Skin epidermis (tissue), 12 donors: ENCODE data around the gene TMEM131.

Source experiments
- H3K27ac ChIP-seq, 21 experiments: fragments of 200-600 bp; sonication (generic) in 11 of 21; one replicate each; pipeline ENCODE4 v1.5.0; 2020; ENCODE audit warnings: mild to moderate bottlenecking in 3 of 21, inconsistent platforms in 2 of 21, moderate library complexity in 2 of 21
- H3K4me3 ChIP-seq, 7 experiments: fragments of 200-600 bp; sonication (generic) in 2 of 7; one replicate each; pipeline ENCODE4 v1.5.0; 2020; ENCODE audit warnings: inconsistent platforms in 2 of 7, mild to moderate bottlenecking in 2 of 7, moderate library complexity in 1 of 7

The TMEM131 gene

DNA sequence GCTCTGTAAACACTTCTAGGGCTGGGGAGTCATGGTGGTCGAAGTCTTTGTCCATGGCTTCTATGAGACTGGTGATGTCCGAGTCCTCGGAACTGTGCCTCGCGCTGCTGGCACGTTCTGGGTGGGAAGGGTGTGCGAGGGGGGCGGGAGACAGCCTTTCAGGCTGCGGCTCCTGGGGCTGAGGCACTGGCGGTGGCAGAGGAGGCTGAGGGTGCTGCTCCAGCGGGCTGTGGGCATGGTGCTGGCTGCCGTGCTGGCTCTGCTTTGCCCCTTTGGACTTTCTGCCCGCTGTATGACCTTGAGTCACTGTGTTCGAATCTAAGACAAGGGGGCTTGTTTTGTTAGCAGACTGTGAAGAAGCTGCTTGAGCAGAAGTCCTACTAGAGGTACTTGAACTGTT lies 203.3 kb downstream of the TMEM131 start:
- no peak overlapping the region for H3K27ac ChIP-seq
- no peak overlapping the region for H3K4me3 ChIP-seq

GRCh38 chr2:97788986-97789644 lies 206.6 kb downstream of the TMEM131 start:
- H3K27ac ChIP-seq, result no peak overlapping the region
- H3K4me3 ChIP-seq, result no peak overlapping the region

DNA sequence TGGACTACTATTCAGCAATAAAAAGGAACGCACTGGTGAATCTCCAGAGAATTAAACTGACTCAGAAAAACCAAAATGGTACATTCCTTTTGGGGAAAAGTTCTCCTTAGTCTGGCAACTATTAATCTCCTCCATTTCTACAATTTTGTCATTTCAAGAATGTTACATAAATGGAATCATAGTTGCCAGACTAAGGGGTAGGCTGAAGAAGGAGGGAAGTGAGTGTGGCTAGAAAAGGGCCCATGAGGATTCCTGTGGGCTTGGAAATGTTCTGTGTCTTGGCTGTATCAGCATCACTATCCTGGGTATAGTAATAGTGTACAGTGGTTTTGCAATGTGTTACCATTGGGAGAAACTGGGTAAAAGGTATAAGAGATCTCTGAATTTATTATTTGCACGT lies 209.9 kb downstream of the TMEM131 start:
- no peak overlapping the region for H3K4me3 ChIP-seq
- no peak overlapping the region for H3K27ac ChIP-seq

GRCh38 chr2:97784953-97785352 lies 210.8 kb downstream of the TMEM131 start:
- Histone ChIP-seq H3K4me3 (no peak overlapping the region), H3K27ac (no peak overlapping the region)

- no peak overlapping the region for H3K4me3 ChIP-seq
Measured at GRCh38 chr2:97781981-97782380, 213.8 kb downstream of the TMEM131 start.

GRCh38 chr2:97779141-97779540 lies 216.6 kb downstream of the TMEM131 start:
- Histone ChIP-seq H3K4me3 (no peak overlapping the region), H3K27ac (no peak overlapping the region)

More at GRCh38 chr2:97781981-97782380, 213.8 kb downstream of the TMEM131 start:
- no peak overlapping the region for H3K27ac ChIP-seq

DNA sequence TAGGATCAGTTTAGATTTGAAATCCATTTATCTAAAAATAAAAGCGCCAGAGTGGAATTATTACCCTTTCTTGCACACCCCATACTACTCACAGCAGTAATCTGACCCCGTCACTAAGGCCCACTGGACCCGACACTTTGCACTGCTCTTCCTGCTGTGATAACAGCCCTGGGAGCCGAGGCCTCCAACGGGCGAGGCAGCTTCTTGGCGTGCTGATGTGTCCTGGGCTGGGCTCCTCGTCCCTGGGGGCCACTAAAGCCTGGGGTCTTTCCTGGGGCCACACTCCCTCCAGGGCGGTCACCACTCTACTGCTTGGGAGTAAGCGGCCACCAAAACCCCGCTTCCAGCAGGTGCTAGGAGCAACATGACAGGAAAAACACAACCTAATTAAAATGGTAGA lies 220.7 kb downstream of the TMEM131 start:
- Histone ChIP-seq H3K27ac (no peak overlapping the region), H3K4me3 (no peak overlapping the region)

DNA sequence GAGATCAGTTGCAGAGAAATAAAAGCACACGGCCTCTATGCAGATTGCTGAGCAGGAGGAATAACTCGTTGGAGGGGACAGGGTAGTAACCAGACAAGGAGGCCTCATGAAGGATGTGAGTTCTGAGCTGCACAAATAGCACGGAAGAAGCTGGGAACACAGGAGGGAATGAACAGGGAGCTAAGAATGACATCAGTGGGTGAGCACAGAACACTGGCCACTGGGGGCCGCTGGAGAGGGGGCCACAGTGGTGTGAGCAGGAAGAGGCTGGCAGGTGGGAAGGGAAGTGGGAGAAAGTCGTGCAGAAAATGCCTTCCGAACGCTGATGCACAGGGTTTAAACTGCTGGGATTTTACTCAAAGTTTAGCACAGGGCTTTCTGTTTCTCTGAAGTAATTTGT lies 221.3 kb downstream of the TMEM131 start:
- H3K4me3 ChIP-seq, result no peak overlapping the region
- H3K27ac ChIP-seq, result no peak overlapping the region

DNA sequence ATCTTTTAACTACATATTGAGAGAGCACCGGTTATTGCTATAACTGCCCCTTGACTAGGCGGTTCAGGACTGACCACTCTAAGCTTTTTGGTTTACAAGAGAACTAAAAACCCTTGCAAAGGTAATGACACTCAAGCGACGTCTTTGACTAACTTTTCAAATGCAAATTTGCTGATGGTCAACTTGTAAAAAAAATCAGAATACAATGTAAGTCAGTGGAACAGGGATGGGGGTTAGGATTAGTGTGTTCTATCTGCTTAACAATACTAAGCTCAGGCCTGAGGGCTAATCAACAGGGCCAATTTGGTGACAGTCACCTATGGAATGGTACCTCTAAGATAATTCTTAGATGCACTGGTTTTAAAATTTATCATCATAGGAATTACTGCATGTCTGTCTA lies 225.3 kb downstream of the TMEM131 start:
- H3K4me3 ChIP-seq, result no peak overlapping the region
- H3K27ac ChIP-seq, result no peak overlapping the region

GRCh38 chr2:97769711-97770110 lies 226.0 kb downstream of the TMEM131 start:
- Histone ChIP-seq H3K27ac (peak overlapping the region in 1 of 21 experiments; percentile 1), H3K4me3 (no peak overlapping the region)

GRCh38 chr2:97769308-97769707 lies 226.4 kb downstream of the TMEM131 start:
- no peak overlapping the region for H3K27ac ChIP-seq
- H3K4me3 ChIP-seq, result no peak overlapping the region

- Histone ChIP-seq H3K27ac (no peak overlapping the region), H3K4me3 (no peak overlapping the region)
Measured at GRCh38 chr2:97766567-97766966, 229.2 kb downstream of the TMEM131 start.

GRCh38 chr2:97765933-97766332 lies 229.8 kb downstream of the TMEM131 start:
- Histone ChIP-seq H3K4me3 (no peak overlapping the region), H3K27ac (no peak overlapping the region)

- no peak overlapping the region for H3K27ac ChIP-seq
- no peak overlapping the region for H3K4me3 ChIP-seq
Measured at GRCh38 chr2:97764559-97765263, 231.0 kb downstream of the TMEM131 start.

DNA sequence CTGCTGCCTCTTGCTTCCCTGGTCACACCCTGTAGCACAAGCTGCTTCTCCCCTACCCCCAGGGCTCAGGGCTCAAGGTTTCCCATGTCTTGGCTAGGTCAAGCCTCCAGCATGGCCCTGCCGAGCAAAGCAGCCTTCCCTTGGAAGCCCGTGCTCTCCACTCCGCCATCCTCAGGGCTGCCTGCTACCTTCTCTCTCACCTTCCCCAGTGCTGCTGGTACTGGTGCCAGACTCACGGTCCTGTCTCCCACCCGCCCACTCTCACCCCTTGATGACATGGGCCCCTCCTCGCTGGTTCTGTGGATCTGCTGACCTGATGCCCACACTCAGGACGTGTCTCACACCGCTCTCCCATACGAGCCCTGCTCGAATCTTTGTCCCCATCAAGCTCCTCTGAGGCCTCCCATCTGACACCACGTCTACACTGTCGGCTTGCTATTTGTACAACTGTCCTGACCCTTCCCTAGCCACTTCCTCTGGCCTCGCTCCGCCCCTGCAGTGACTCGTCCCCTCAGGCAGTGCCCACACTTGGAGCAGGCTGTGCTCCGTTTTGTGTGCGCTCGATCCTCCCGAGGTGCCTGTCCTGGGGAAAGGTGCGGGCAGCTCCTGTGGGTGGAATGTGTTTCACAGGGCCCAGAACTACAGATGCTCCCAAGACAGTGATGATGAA lies 232.4 kb downstream of the TMEM131 start:
- Histone ChIP-seq H3K27ac (no peak overlapping the region), H3K4me3 (no peak overlapping the region)

GRCh38 chr2:97761192-97761591 lies 234.6 kb downstream of the TMEM131 start:
- Histone ChIP-seq H3K27ac (peak overlapping the region in 6 of 21 experiments; percentile 10 to 68 (median 34)), H3K4me3 (no peak overlapping the region)

- Histone ChIP-seq H3K4me3 (no peak overlapping the region), H3K27ac (peak overlapping the region in 2 of 21 experiments; percentile 31 to 37)
Measured at GRCh38 chr2:97760480-97761049, 235.2 kb downstream of the TMEM131 start.

- H3K27ac ChIP-seq, result no peak overlapping the region
Measured at GRCh38 chr2:97759727-97760407, 235.9 kb downstream of the TMEM131 start.

GRCh38 chr2:97758131-97758705 lies 237.5 kb downstream of the TMEM131 start:
- Histone ChIP-seq H3K4me3 (no peak overlapping the region), H3K27ac (no peak overlapping the region)

More at GRCh38 chr2:97759727-97760407, 235.9 kb downstream of the TMEM131 start:
- H3K4me3 ChIP-seq, result no peak overlapping the region

DNA sequence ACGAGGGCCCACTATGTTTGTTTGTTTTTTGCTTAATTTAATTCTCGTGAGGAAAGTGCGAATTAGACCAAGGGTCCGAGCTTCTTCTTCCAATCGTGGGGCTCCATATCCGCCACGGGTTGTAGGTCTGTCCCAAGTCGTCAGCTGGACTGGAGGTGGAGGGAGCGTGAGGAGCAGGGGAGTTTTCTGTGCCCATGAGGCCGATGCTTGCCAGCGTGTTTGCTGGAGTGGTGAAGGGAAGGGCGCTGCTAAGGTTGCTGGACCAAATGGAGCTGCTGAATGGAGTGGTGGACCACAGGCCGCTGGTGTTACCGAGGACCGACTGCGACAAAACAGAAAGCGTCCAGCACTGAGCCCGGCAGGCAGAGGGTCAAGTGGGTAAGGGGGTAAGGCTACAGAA lies 238.7 kb downstream of the TMEM131 start:
- H3K4me3 ChIP-seq, result no peak overlapping the region
- no peak overlapping the region for H3K27ac ChIP-seq
